Kidney epithelial cell (primary cell): ENCODE measurements around the gene FMN1. TPM values are rescaled to one million over a fixed set of nuclear protein-coding genes. Genes with fewer than 3 reads are reported as not detected.

Experiments used
- DNase-seq: peaks from one replicate; pipeline ENCODE4 v3.0.0-alpha.2; 2010; ENCODE audit warnings: low read depth
- H3K27me3 ChIP-seq: 2 replicates; pipeline ENCODE4 v1.6.0; 2011; ENCODE audit warnings: low read length; ENCODE audit not compliant: control insufficient read depth, insufficient read depth
- H3K36me3 ChIP-seq: 2 replicates; pipeline ENCODE4 v1.5.1; 2011; ENCODE audit warnings: low read length; ENCODE audit not compliant: control insufficient read depth, insufficient read depth
- H3K4me3 ChIP-seq: 2 replicates; pipeline ENCODE4 v1.5.1; 2011; ENCODE audit warnings: low read depth, mild to moderate bottlenecking, control low read depth, low read length
- CTCF ChIP-seq: IDR thresholded peaks from 2 replicates; pipeline ENCODE4 v1.5.1; 2011; ENCODE audit warnings: mild to moderate bottlenecking, moderate library complexity, low read length, control low read depth, inconsistent platforms; ENCODE audit not compliant: insufficient read depth, poor library complexity, severe bottlenecking
- total RNA-seq: library from RNA; depleted of rRNA; stranded (reverse); fragments of >200 nt; gene quantifications from 2 replicates; pipeline ENCODE4 v1.2.3, GENCODE V29; 2015

Gene FMN1, protein sequence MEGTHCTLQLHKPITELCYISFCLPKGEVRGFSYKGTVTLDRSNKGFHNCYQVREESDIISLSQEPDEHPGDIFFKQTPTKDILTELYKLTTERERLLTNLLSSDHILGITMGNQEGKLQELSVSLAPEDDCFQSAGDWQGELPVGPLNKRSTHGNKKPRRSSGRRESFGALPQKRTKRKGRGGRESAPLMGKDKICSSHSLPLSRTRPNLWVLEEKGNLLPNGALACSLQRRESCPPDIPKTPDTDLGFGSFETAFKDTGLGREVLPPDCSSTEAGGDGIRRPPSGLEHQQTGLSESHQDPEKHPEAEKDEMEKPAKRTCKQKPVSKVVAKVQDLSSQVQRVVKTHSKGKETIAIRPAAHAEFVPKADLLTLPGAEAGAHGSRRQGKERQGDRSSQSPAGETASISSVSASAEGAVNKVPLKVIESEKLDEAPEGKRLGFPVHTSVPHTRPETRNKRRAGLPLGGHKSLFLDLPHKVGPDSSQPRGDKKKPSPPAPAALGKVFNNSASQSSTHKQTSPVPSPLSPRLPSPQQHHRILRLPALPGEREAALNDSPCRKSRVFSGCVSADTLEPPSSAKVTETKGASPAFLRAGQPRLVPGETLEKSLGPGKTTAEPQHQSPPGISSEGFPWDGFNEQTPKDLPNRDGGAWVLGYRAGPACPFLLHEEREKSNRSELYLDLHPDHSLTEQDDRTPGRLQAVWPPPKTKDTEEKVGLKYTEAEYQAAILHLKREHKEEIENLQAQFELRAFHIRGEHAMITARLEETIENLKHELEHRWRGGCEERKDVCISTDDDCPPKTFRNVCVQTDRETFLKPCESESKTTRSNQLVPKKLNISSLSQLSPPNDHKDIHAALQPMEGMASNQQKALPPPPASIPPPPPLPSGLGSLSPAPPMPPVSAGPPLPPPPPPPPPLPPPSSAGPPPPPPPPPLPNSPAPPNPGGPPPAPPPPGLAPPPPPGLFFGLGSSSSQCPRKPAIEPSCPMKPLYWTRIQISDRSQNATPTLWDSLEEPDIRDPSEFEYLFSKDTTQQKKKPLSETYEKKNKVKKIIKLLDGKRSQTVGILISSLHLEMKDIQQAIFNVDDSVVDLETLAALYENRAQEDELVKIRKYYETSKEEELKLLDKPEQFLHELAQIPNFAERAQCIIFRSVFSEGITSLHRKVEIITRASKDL (N-terminal part only)
- 3.9 and 4.5 TPM in 2 replicates for total RNA-seq

DNA sequence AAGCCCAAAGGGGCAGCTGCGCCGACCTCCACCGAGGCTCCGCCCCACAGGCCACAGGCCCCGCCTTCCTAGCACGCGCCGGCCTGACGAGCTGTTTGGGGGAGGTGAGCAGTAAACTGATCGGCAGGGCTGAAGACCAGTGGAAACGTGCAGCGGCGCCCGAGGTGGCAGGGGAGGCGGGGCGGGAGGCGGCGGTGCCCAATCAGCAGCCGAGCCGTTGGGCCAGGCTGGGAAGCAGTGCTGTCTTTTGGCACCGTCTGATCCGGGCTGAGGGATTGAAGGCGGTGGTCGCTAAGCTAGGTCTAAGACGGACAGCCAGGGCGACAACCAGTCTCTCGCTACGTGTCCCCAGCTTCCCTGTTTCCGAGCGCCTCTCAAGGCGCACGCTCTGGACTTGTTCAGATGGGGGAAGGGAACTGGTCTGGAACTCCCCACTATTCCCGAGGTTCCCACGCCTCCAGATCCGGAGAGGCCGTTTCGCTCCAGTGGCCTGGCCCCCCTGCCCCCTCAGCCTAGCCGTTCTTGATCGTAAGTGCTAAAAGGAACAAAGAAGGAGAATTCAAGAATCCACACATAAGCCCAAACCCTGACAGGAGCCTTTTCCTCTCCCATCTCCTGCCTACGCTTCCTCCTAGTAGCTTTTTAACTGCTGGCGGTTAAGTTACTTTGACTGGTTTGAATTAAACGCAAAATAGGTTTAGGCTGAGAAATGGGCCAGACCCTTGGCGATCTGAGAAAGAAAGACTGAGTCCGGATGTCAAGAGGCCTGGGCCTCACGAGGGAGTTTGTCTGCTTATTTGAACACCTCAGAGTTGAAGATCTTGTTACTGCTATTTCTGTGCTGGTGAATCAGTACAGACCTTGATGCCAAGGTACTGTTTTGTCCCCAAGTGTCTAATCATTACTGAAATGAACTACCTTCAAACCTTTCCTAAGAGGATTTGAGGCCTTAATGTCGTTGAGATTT, at the start of gene FMN1:
TSS of gene FMN1 (minus strand) at position 11 of the 967 bp plus-strand sequence. CDS start 39,800 bp downstream, outside the sequence.
- no peak for TF ChIP-seq CTCF
- peak; percentile 77 for DNase-seq
- peak within 1 kb of the TSS; percentile 57 for H3K4me3 ChIP-seq
- no peaks in the 10 kb centered on the region for H3K27me3 ChIP-seq
- no peaks in the 10 kb centered on the region for H3K36me3 ChIP-seq

GRCh38 chr15:33243869-33244268, 49.4 kb upstream of the FMN1 start:
- DNase-seq, result peak; percentile 67
- no peak for TF ChIP-seq CTCF
- Histone ChIP-seq H3K36me3 (no peaks in the 10 kb centered on the region), H3K27me3 (no peaks in the 10 kb centered on the region), H3K4me3 (no peak overlapping the region)

GRCh38 chr15:33243393-33243792, 48.9 kb upstream of the FMN1 start:
- Histone ChIP-seq H3K4me3 (no peak overlapping the region), H3K27me3 (no peaks in the 10 kb centered on the region), H3K36me3 (no peaks in the 10 kb centered on the region)
- no peak for TF ChIP-seq CTCF
- DNase-seq, result peak; percentile 51

DNA sequence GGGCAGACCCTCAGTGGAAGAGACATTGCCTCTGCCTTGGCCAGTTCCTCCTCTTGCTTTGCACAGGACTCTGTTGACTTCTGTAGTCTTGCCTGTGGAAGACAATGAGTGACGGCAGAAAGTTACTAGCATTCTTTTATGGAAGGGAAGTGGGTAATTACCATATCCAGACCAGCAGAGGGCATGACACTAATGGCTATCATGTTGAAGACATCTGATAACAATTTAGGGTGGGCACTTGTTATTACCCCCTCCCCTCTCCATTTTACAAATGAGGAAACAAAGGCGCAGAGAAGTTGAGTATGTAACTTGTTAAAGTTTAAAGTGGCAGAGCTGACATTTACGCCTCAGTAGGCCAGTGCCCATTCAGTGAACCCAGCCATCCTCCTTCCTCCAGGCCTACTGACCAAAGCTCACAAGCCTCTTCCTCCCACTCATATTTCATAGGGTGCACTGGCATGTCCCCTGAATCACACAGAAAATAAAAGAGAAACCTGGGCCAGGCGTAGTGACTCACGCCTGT, 48.2 kb upstream of the FMN1 start:
- DNase-seq, result peak; percentile 73
- no peak overlapping the region for H3K4me3 ChIP-seq
- no peaks in the 10 kb centered on the region for H3K36me3 ChIP-seq
- H3K27me3 ChIP-seq, result no peaks in the 10 kb centered on the region
- TF ChIP-seq CTCF, result peak; percentile 61

DNA sequence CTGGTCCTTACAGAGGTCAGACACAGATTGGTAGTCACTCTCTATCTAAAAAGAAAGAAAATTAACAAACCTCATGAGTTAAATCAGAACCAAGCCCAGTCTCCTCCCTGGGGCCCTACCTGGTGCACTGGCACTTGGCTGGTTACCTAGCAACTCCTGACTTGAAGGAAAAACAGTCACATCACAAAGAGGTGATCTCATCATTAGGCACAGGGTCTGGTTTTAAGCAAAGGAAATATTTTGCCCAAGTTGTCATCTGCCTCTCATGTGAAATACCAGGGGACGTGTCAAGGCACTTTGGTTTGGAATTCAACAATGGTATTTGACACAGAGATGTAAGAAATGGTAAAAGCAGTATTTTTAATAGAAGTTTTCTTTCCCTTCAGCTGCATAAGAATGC, 47.7 kb upstream of the FMN1 start:
- Histone ChIP-seq H3K4me3 (no peak overlapping the region), H3K27me3 (no peaks in the 10 kb centered on the region), H3K36me3 (no peaks in the 10 kb centered on the region)
- peak; percentile 99 for DNase-seq
- no peak for TF ChIP-seq CTCF
